GM21423 (cell line): ENCODE measurements around the gene SHB.

Experiments used
- ATAC-seq: cut with Tn5 transposase; IDR thresholded peaks from one replicate; pipeline ENCODE4 v1.9.1; 2021; ENCODE audit warnings: mild to moderate bottlenecking, moderate library complexity; ENCODE audit not compliant: unreplicated experiment

SHB gene

GRCh38 chr9:38010918-38011704 is 57.9 kb downstream of the SHB start:
- ATAC-seq = no peak

GRCh38 chr9:38009990-38010389 is 59.0 kb downstream of the SHB start:
- no peak for ATAC-seq

GRCh38 chr9:38009035-38009501 is 60.0 kb downstream of the SHB start:
- no peak for ATAC-seq

GRCh38 chr9:38008168-38009034 is 60.6 kb downstream of the SHB start:
- ATAC-seq = peak; percentile 85

- no peak for ATAC-seq
Measured at GRCh38 chr9:38007016-38007415, 62.0 kb downstream of the SHB start.

- no peak for ATAC-seq
Measured at GRCh38 chr9:38006163-38006562, 62.9 kb downstream of the SHB start.

- ATAC-seq = no peak
Measured at GRCh38 chr9:38004809-38005560, 64.0 kb downstream of the SHB start.

GRCh38 chr9:38003946-38004808 is 64.8 kb downstream of the SHB start:
- ATAC-seq = no peak

- ATAC-seq = no peak
Measured at GRCh38 chr9:38003230-38003629, 65.8 kb downstream of the SHB start.

- no peak for ATAC-seq
Measured at GRCh38 chr9:38001430-38001829, 67.6 kb downstream of the SHB start.

- ATAC-seq = no peak
Measured at GRCh38 chr9:38000735-38001134, 68.3 kb downstream of the SHB start.

GRCh38 chr9:38000332-38000731 is 68.7 kb downstream of the SHB start:
- ATAC-seq = no peak

GRCh38 chr9:37999588-38000189 is 69.3 kb downstream of the SHB start:
- ATAC-seq = no peak

GRCh38 chr9:37998881-37999587 is 70.0 kb downstream of the SHB start:
- no peak for ATAC-seq

- ATAC-seq = no peak
Measured at GRCh38 chr9:37997636-37998374, 71.2 kb downstream of the SHB start.

- ATAC-seq = no peak
Measured at GRCh38 chr9:37996819-37997217, 72.2 kb downstream of the SHB start.

GRCh38 chr9:37995961-37996818 is 72.8 kb downstream of the SHB start:
- no peak for ATAC-seq

- ATAC-seq = no peak
Measured at GRCh38 chr9:37995348-37995737, 73.7 kb downstream of the SHB start.
